K562 (cell line): ENCODE data around the gene ASB13.

Source experiments
- NRF1 ChIP-seq, 2 experiments: fragments of 450-650 bp; IDR thresholded peaks in 1 of 2; conservative IDR thresholded peaks in 1 of 2; 2 replicates each; pipeline ENCODE4 v1.6.1; 2014; ENCODE audit warnings: mild to moderate bottlenecking in 2 of 2
- PKNOX1 ChIP-seq: fragments of 450-650 bp; IDR thresholded peaks from 2 replicates; pipeline ENCODE4 v1.6.1; 2016
- POLR2AphosphoS2 ChIP-seq: IDR thresholded peaks from 2 replicates; pipeline ENCODE4 v1.6.1; 2012; ENCODE audit warnings: low read length, improper control_type of control experiment
- SIN3A ChIP-seq, 2 experiments: fragments of 150-350 bp in 1 of 2; IDR thresholded peaks; 2 replicates each; pipeline ENCODE4 v1.6.1; 2011 to 2016; ENCODE audit warnings: borderline replicate concordance in 2 of 2, low read depth in 2 of 2, low read length in 2 of 2, mild to moderate bottlenecking in 2 of 2, moderate library complexity in 2 of 2; ENCODE audit not compliant: control insufficient read depth in 1 of 2

- TF ChIP-seq PKNOX1 (no peak), NRF1 (conservative IDR thresholded peaks at IDR 0.05 in 1 of 2, IDR thresholded peaks at IDR 0.05 in 1 of 2) (no peak), POLR2AphosphoS2 (no peak), SIN3A (IDR thresholded peaks at IDR 0.05; ENCODE audit: borderline replicate concordance in 2 of 2, control insufficient read depth in 1 of 2, low read depth in 2 of 2, low read length in 2 of 2) (no peak)
These were observed 51.1 kb downstream of the ASB13 start for GRCh38 chr10:5615316-5615715.
